Muscle of leg (tissue), 11 donors: ENCODE results near the gene BLVRA. TPM values are rescaled to one million over a fixed set of nuclear protein-coding genes. Genes with fewer than 3 reads are reported as not detected.

Experiments used
- DNase-seq: peaks from one replicate; pipeline ENCODE4 v3.0.0; 2013
- H3K27ac ChIP-seq: one replicate; pipeline ENCODE4 v1.5.1; 2013; ENCODE audit warnings: mild to moderate bottlenecking, low read length, control low read depth
- H3K27me3 ChIP-seq: one replicate; pipeline ENCODE4 v1.6.1; 2013; ENCODE audit warnings: low read length; ENCODE audit not compliant: control insufficient read depth, insufficient read depth
- H3K36me3 ChIP-seq: one replicate; pipeline ENCODE4 v1.6.1; 2013; ENCODE audit warnings: low read length; ENCODE audit not compliant: control insufficient read depth, insufficient read depth
- H3K4me1 ChIP-seq: one replicate; pipeline ENCODE4 v1.6.1; 2013; ENCODE audit warnings: low read length; ENCODE audit not compliant: control insufficient read depth, insufficient read depth
- H3K4me3 ChIP-seq: one replicate; pipeline ENCODE4 v1.5.1; 2013; ENCODE audit warnings: low read length, control low read depth
- H3K9me3 ChIP-seq: replicated peaks from 2 replicates; pipeline ENCODE4 v1.6.1; 2013; ENCODE audit warnings: low read depth, low read length; ENCODE audit not compliant: control insufficient read depth
- WGBS: methylation state at CpG from one replicate; pipeline ENCODE4 v1.1.5; 2013; ENCODE audit warnings: missing lambda C conversion rate; ENCODE audit not compliant: insufficient coverage; 5-methylcytosine and 5-hydroxymethylcytosine counted together
- polyA plus RNA-seq, 8 donors: library from polyadenylated mRNA; unstranded; fragments of 120-200 nt; gene quantifications; one replicate each; pipeline versions ENCODE4 v1.2.1 to v1.2.3, GENCODE V29; 2013; ENCODE audit warnings: inconsistent platforms in 1 of 8, low replicate concordance in 1 of 8; ENCODE audit not compliant: insufficient read length in 8 of 8, insufficient read depth in 1 of 8
- total RNA-seq: library from RNA; stranded (reverse); fragments of 120-200 nt; gene quantifications from one replicate; pipeline ENCODE4 v1.2.4, GENCODE V29; 2013

Gene BLVRA
- total and polyA plus RNA-seq, 9 donors = 22.9 to 39.5 (median 36.3) TPM

GRCh38 chr7:43850348-43851116, 92.1 kb downstream of the BLVRA start:
- 100% methylated on average over 2 of the region's 5 CpGs for WGBS
- H3K4me3 ChIP-seq = no peak overlapping the region
- H3K27me3 ChIP-seq = no peaks in the 10 kb centered on the region
- H3K27ac ChIP-seq = no peak overlapping the region
- no peaks in the 10 kb centered on the region for H3K4me1 ChIP-seq
- no peaks in the 10 kb centered on the region for H3K9me3 ChIP-seq
- no peaks in the 10 kb centered on the region for H3K36me3 ChIP-seq
- DNase-seq = no peak

GRCh38 chr7:43851805-43852204, 93.3 kb downstream of the BLVRA start:
- H3K4me1 ChIP-seq = no peaks in the 10 kb centered on the region
- no peak overlapping the region for H3K27ac ChIP-seq
- no peaks in the 10 kb centered on the region for H3K36me3 ChIP-seq
- WGBS = no CpG with 5 or more reads among the region's 2 CpGs
- no peak for DNase-seq
- no peak overlapping the region for H3K4me3 ChIP-seq
- H3K27me3 ChIP-seq = no peaks in the 10 kb centered on the region
- no peaks in the 10 kb centered on the region for H3K9me3 ChIP-seq

- no peak for DNase-seq
- no peak overlapping the region for H3K27ac ChIP-seq
- H3K9me3 ChIP-seq = no peaks in the 10 kb centered on the region
- H3K27me3 ChIP-seq = no peaks in the 10 kb centered on the region
- no peaks in the 10 kb centered on the region for H3K36me3 ChIP-seq
- no peak overlapping the region for H3K4me3 ChIP-seq
- H3K4me1 ChIP-seq = no peaks in the 10 kb centered on the region
Measured at GRCh38 chr7:43855176-43855575, 96.7 kb downstream of the BLVRA start.

GRCh38 chr7:43856316-43856715, 97.8 kb downstream of the BLVRA start:
- WGBS = 95% methylated on average over 4 of the region's 4 CpGs
- no peak overlapping the region for H3K27ac ChIP-seq
- no peaks in the 10 kb centered on the region for H3K4me1 ChIP-seq
- H3K27me3 ChIP-seq = no peaks in the 10 kb centered on the region
- H3K9me3 ChIP-seq = no peaks in the 10 kb centered on the region
- H3K4me3 ChIP-seq = no peak overlapping the region
- DNase-seq = no peak
- no peaks in the 10 kb centered on the region for H3K36me3 ChIP-seq

Other genes with a start within 250 kb of the BLVRA start
- gene STK17A, start 175.6 kb upstream of the BLVRA start, total RNA-seq = 16.3 TPM
- 10 to 100 TPM; 14.6 to 22.3 (median 17.7) TPM for gene STK17A, start 175.6 kb upstream of the BLVRA start, polyA plus RNA-seq
- gene COA1, start 29.2 kb upstream of the BLVRA start, total RNA-seq = 37.3 TPM
- gene COA1, start 29.2 kb upstream of the BLVRA start, polyA plus RNA-seq = 10 to 100 TPM; 33.8 to 43.2 (median 38.1) TPM
- 101 TPM for gene MRPS24, start 110.8 kb downstream of the BLVRA start, total RNA-seq
- gene MRPS24, start 110.8 kb downstream of the BLVRA start, polyA plus RNA-seq = 10 to 100 TPM; 67.5 to 97.7 (median 74.4) TPM
- gene URGCP, start 147.9 kb downstream of the BLVRA start, total RNA-seq = 20.7 TPM
- gene URGCP, start 147.9 kb downstream of the BLVRA start, polyA plus RNA-seq = 10 to 100 TPM; 16.1 to 23.6 (median 20.1) TPM
- gene UBE2D4, start 167.8 kb downstream of the BLVRA start, total RNA-seq = 18.1 TPM
- gene UBE2D4, start 167.8 kb downstream of the BLVRA start, polyA plus RNA-seq = 10 to 100 TPM; 14.6 to 19.9 (median 17.6) TPM
- not detected for gene SPDYE1, start 239.2 kb downstream of the BLVRA start, total RNA-seq
- 1 to 10 TPM in 2 of 8 donors, under 1 TPM in 6; 0.18 to 2.0 (median 0.60) TPM for gene SPDYE1, start 239.2 kb downstream of the BLVRA start, polyA plus RNA-seq